HG03135 (cell line): ENCODE measurements around the gene SNAPC5.
"Not testable (repeated sequence)": the region's sequence is repeated elsewhere in the genome, so short reads cannot be mapped to it uniquely, and the experiment has no call there.

ENCODE experiments used
- ATAC-seq: cut with Tn5 transposase; IDR thresholded peaks from one replicate; pipeline ENCODE4 v1.9.1; 2021; ENCODE audit warnings: mild to moderate bottlenecking, moderate library complexity; ENCODE audit not compliant: unreplicated experiment

The SNAPC5 gene

GRCh38 chr15:66494262-66494661 lies 3.3 kb downstream of the SNAPC5 start:
- no peak for ATAC-seq

GRCh38 chr15:66491846-66492245 lies 5.7 kb downstream of the SNAPC5 start:
- no peak for ATAC-seq

GRCh38 chr15:66489179-66489791 lies 8.3 kb downstream of the SNAPC5 start:
- ATAC-seq: no peak

- ATAC-seq: no peak
These were observed 9.0 kb downstream of the SNAPC5 start for GRCh38 chr15:66488525-66488924.

GRCh38 chr15:66486887-66487286 lies 10.7 kb downstream of the SNAPC5 start:
- ATAC-seq: no peak

GRCh38 chr15:66484539-66485112 lies 12.9 kb downstream of the SNAPC5 start:
- ATAC-seq: no peak

- no peak for ATAC-seq
These were observed 14.4 kb downstream of the SNAPC5 start for GRCh38 chr15:66483131-66483566.

- no peak for ATAC-seq
These were observed 15.0 kb downstream of the SNAPC5 start for GRCh38 chr15:66482539-66482938.

- ATAC-seq: no peak
These were observed 16.3 kb downstream of the SNAPC5 start for GRCh38 chr15:66481107-66481856.

- ATAC-seq: no peak
These were observed 17.3 kb downstream of the SNAPC5 start for GRCh38 chr15:66480267-66480666.

- ATAC-seq: no peak
These were observed 20.6 kb downstream of the SNAPC5 start for GRCh38 chr15:66477011-66477410.

- ATAC-seq: no peak
These were observed 21.0 kb downstream of the SNAPC5 start for GRCh38 chr15:66476535-66476934.

GRCh38 chr15:66474963-66475362 lies 22.6 kb downstream of the SNAPC5 start:
- ATAC-seq: no peak

- no peak for ATAC-seq
These were observed 23.4 kb downstream of the SNAPC5 start for GRCh38 chr15:66474135-66474534.

- ATAC-seq: peak; percentile 80
These were observed 25.2 kb downstream of the SNAPC5 start for GRCh38 chr15:66472176-66472999.

GRCh38 chr15:66470825-66471224 lies 26.7 kb downstream of the SNAPC5 start:
- not testable (repeated sequence) for ATAC-seq

- not testable (repeated sequence) for ATAC-seq
These were observed 30.2 kb downstream of the SNAPC5 start for GRCh38 chr15:66467162-66468040.

GRCh38 chr15:66465294-66465693 lies 32.3 kb downstream of the SNAPC5 start:
- ATAC-seq: not testable (repeated sequence)

GRCh38 chr15:66462627-66463026 lies 34.9 kb downstream of the SNAPC5 start:
- ATAC-seq: no peak

GRCh38 chr15:66461917-66462316 lies 35.6 kb downstream of the SNAPC5 start:
- ATAC-seq: no peak
